HepG2 (cell line): ENCODE measurements around the gene TMEM267.

Experiments used
- KLF16 ChIP-seq, 2 experiments: sonication (generic) in 1 of 2; formaldehyde crosslinking in 1 of 2; IDR thresholded peaks; 2 replicates each; pipeline versions ENCODE4 v1.6.1 to v1.8.0; 2016 to 2023; ENCODE audit warnings: missing genetic modification reagents in 2 of 2, missing compliant biosample characterization in 1 of 2
- TF ChIP-seq, protein P1 (sequence below): sonication (generic); formaldehyde crosslinking; conservative IDR thresholded peaks from 2 replicates; pipeline ENCODE4 v1.4.0; 2020; ENCODE audit warnings: missing genetic modification reagents

DNA sequence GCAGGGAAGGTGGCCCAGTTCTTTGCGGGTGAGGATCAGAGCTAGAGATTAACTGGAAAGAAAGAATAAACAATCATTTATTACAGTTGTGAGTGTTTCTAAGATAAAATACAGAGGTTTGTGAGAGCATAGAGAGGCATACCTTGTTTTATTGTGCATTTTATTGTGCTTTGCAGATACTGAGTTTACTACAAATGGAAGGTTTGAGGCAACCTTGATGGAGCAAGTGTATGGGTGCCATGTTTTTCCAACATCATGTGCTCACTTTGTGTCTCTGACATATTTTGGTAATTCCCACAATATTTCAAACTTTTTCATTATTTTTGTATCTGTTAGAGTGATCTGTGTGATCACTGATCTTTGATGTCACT is 32.0 kb upstream of the TMEM267 start:
- no peak for TF ChIP-seq KLF16 (CRISPR knock-in tag; IDR thresholded peaks at IDR 0.05)
- TF ChIP-seq, protein P1, sequence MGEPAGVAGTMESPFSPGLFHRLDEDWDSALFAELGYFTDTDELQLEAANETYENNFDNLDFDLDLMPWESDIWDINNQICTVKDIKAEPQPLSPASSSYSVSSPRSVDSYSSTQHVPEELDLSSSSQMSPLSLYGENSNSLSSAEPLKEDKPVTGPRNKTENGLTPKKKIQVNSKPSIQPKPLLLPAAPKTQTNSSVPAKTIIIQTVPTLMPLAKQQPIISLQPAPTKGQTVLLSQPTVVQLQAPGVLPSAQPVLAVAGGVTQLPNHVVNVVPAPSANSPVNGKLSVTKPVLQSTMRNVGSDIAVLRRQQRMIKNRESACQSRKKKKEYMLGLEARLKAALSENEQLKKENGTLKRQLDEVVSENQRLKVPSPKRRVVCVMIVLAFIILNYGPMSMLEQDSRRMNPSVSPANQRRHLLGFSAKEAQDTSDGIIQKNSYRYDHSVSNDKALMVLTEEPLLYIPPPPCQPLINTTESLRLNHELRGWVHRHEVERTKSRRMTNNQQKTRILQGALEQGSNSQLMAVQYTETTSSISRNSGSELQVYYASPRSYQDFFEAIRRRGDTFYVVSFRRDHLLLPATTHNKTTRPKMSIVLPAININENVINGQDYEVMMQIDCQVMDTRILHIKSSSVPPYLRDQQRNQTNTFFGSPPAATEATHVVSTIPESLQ (CRISPR knock-in tag) = no peak
